Measurements from ENCODE around the gene WDR86. TPM values are rescaled to one million over a fixed set of nuclear protein-coding genes. Genes with fewer than 3 reads are reported as not detected.

Gene WDR86
- total RNA-seq, 2 donors from 2014 or later = 0.33 to 1.6 TPM

- H3K4me1 ChIP-seq = peaks cover 0 to 8% of the 10 kb centered on the region in 2 donors
- H3K27ac ChIP-seq = no peak overlapping the region
- no peak for TF ChIP-seq CTCF (IDR thresholded peaks at IDR 0.05)
- H3K9me3 ChIP-seq = no peaks in the 10 kb centered on the region
- no peaks in the 10 kb centered on the region for H3K27me3 ChIP-seq
- H3K4me3 ChIP-seq = no peak overlapping the region
- no peaks in the 10 kb centered on the region for H3K36me3 ChIP-seq
- DNase-seq (ENCODE audit: low spot score) = no peak
Observed at GRCh38 chr7:151431281-151431767, 21.5 kb upstream of the WDR86 start.

GRCh38 chr7:151430391-151431205 is 20.8 kb upstream of the WDR86 start:
- H3K27me3 ChIP-seq = no peaks in the 10 kb centered on the region
- H3K36me3 ChIP-seq = no peaks in the 10 kb centered on the region
- DNase-seq (ENCODE audit: low spot score) = no peak
- H3K4me1 ChIP-seq = peaks cover 0 to 11% of the 10 kb centered on the region in 2 donors
- no peak for TF ChIP-seq CTCF (IDR thresholded peaks at IDR 0.05)
- no peak overlapping the region for H3K27ac ChIP-seq
- no peak overlapping the region for H3K4me3 ChIP-seq
- no peaks in the 10 kb centered on the region for H3K9me3 ChIP-seq

DNA sequence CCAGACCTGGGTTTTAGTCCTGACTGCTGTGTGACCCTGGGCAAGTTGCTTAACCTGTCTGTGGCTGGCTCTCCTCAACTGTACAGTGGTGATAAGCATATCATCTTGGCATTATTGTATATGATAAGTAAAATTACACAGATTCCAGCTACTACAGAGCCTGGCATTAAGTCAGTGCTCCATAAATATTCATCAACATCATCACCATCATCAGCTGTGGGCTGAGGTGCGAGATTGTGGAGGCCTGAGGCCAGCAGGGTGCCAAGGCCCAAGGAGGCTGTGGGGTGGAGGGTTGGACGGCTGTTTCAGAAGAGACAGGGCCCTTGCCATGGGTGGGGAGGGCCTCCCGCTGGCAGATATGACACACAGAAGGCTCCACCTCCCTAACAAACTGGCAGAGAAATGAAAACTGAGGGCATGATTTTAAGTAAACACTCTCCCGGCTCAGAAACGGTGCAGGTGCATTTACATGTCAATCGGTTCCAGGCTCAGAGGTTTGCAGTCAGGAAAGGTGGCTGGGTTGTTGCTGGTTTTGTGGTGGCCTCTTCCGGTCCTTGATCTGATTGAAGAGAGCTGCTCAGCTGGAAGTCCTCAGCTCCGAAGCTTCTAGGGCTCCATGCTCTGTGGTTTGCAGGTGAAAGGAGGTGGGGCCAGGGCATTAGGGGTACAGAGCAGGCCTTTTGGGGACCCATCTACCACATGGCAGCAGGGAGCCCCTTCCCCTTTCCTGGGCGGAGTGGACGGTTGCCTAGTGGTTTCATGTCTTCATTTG is 19.9 kb upstream of the WDR86 start:
- Histone ChIP-seq H3K27me3 (no peaks in the 10 kb centered on the region), H3K9me3 (no peaks in the 10 kb centered on the region), H3K4me1 (peaks cover 0 to 11% of the 10 kb centered on the region in 2 donors), H3K4me3 (no peak overlapping the region), H3K27ac (no peak overlapping the region), H3K36me3 (no peaks in the 10 kb centered on the region)
- TF ChIP-seq CTCF (IDR thresholded peaks at IDR 0.05) = no peak
- no peak for DNase-seq (ENCODE audit: low spot score)

GRCh38 chr7:151429237-151429559 is 19.4 kb upstream of the WDR86 start:
- no peak for TF ChIP-seq CTCF (IDR thresholded peaks at IDR 0.05)
- Histone ChIP-seq H3K36me3 (no peaks in the 10 kb centered on the region), H3K4me1 (peaks cover 0 to 11% of the 10 kb centered on the region in 2 donors), H3K27ac (no peak overlapping the region), H3K9me3 (no peaks in the 10 kb centered on the region), H3K27me3 (no peaks in the 10 kb centered on the region), H3K4me3 (no peak overlapping the region)
- DNase-seq (ENCODE audit: low spot score) = no peak

GRCh38 chr7:151428378-151429236 is 18.8 kb upstream of the WDR86 start:
- Histone ChIP-seq H3K36me3 (no peaks in the 10 kb centered on the region), H3K4me3 (no peak overlapping the region), H3K27me3 (no peaks in the 10 kb centered on the region), H3K27ac (peak overlapping the region in 1 of 2 donors; percentile 19), H3K9me3 (no peaks in the 10 kb centered on the region), H3K4me1 (peaks cover 0 to 11% of the 10 kb centered on the region in 2 donors)
- no peak for TF ChIP-seq CTCF (IDR thresholded peaks at IDR 0.05)
- no peak for DNase-seq (ENCODE audit: low spot score)
